GM12878 (cell line): ENCODE measurements around the gene CPVL. TPM values are rescaled to one million over a fixed set of nuclear protein-coding genes. Genes with fewer than 3 reads are reported as not detected.

ENCODE experiments used
- ATAC-seq: fragments of 200-7000 bp; cut with Tn5 transposase; 3 replicates; pipeline ENCODE4 v1.9.1; 2020; ENCODE audit warnings: mild to moderate bottlenecking, moderate library complexity
- BruUV-seq: library from RNA; stranded (reverse); fragments of 400-500 nt; replicated peaks from 2 replicates; lab custom pipeline; 2021; lab: Mats Ljungman, UMichigan
- CTCF ChIA-PET: fragments of 300-600 bp; sonication (Branson Sonifier 250); formaldehyde crosslinking; extraction: SDS; loops from one replicate; lab custom pipeline; 2021; ENCODE audit warnings: inconsistent platforms; lab: Yijun Ruan, JAX
- POLR2A ChIA-PET: fragments of 350-600 bp; formaldehyde crosslinking; extraction: SDS; loops from one replicate; lab custom pipeline; 2021; ENCODE audit warnings: inconsistent platforms; lab: Charles Lee
- RAD21 ChIA-PET: fragments of 300-600 bp; sonication (Branson Sonifier 250); formaldehyde crosslinking; loops from one replicate; lab custom pipeline; 2023; ENCODE audit warnings: antibody characterized with exemption; ENCODE audit not compliant: unreplicated experiment; lab: Charles Lee
- SMC1A ChIA-PET: fragments of 300-600 bp; sonication (Branson Sonifier 250); formaldehyde crosslinking; loops from one replicate; lab custom pipeline; 2023; ENCODE audit not compliant: unreplicated experiment, uncharacterized antibody; lab: Charles Lee
- DNase-seq: peaks from one replicate; pipeline ENCODE4 v3.0.0-alpha.2; 2011; ENCODE audit warnings: low read depth, low spot score
- FAIRE-seq: peaks from 3 replicates; lab custom pipeline; 2011; peaks lifted over from hg19 to GRCh38; lab: Jason Lieb, UNC
- H2AFZ ChIP-seq: 2 replicates; pipeline ENCODE4 v1.6.0; 2011; ENCODE audit warnings: low read depth, low read length, control low read depth; ENCODE audit not compliant: control insufficient read depth
- H3K27ac ChIP-seq: 2 replicates; pipeline ENCODE4 v1.5.1; 2011; ENCODE audit warnings: control low read depth; ENCODE audit not compliant: control insufficient read depth, insufficient read depth
- H3K27me3 ChIP-seq, 2 experiments: replicated peaks in 1 of 2; 2 replicates each; pipeline versions ENCODE4 v1.6.0 to v1.6.1; 2011; ENCODE audit warnings: low read length in 1 of 2; ENCODE audit not compliant: control insufficient read depth in 2 of 2, insufficient read depth in 2 of 2
- H3K36me3 ChIP-seq, 2 experiments: 2 replicates each; pipeline ENCODE4 v1.5.1; 2011; ENCODE audit warnings: low read length in 1 of 2; ENCODE audit not compliant: control insufficient read depth in 2 of 2, insufficient read depth in 2 of 2
- H3K4me1 ChIP-seq: 2 replicates; pipeline ENCODE4 v1.6.1; 2011; ENCODE audit warnings: mild to moderate bottlenecking, low read length, moderate library complexity, mixed read lengths; ENCODE audit not compliant: control insufficient read depth, insufficient read depth
- H3K4me2 ChIP-seq: 2 replicates; pipeline ENCODE4 v1.6.0; 2011; ENCODE audit warnings: control low read depth; ENCODE audit not compliant: control insufficient read depth, insufficient read depth
- H3K4me3 ChIP-seq: fragments of 200-600 bp; sonication (generic); 2 replicates; pipeline ENCODE4 v1.5.1; 2016
- H3K79me2 ChIP-seq: 2 replicates; pipeline ENCODE4 v1.6.0; 2011; ENCODE audit warnings: low read length; ENCODE audit not compliant: control insufficient read depth, insufficient read depth
- H3K9ac ChIP-seq: 2 replicates; pipeline ENCODE4 v1.8.0; 2011; ENCODE audit warnings: low read length, control low read depth, mixed read lengths; ENCODE audit not compliant: control insufficient read depth, insufficient read depth
- H3K9me3 ChIP-seq: replicated peaks from 3 replicates; pipeline ENCODE4 v1.5.1; 2011; ENCODE audit warnings: mild to moderate bottlenecking, low read length; ENCODE audit not compliant: control insufficient read depth, insufficient read depth
- H4K20me1 ChIP-seq: 2 replicates; pipeline ENCODE4 v1.6.0; 2011; ENCODE audit not compliant: control insufficient read depth, insufficient read depth
- CBFB ChIP-seq: IDR thresholded peaks from 2 replicates; pipeline ENCODE4 v1.6.1; 2016; ENCODE audit warnings: antibody characterized with exemption, low read depth
- HSF1 ChIP-seq: fragments of 150-350 bp; IDR thresholded peaks from 2 replicates; pipeline ENCODE4 v1.6.1; 2014; ENCODE audit warnings: mild to moderate bottlenecking, low read depth, low read length
- IKZF1 ChIP-seq: fragments of 450-650 bp; conservative IDR thresholded peaks from 2 replicates; pipeline ENCODE4 v1.6.1; 2017; ENCODE audit warnings: antibody characterized with exemption, mild to moderate bottlenecking
- IKZF2 ChIP-seq, 2 experiments: fragments of 450-650 bp; IDR thresholded peaks; 2 replicates each; pipeline ENCODE4 v1.6.1; 2017; ENCODE audit warnings: mild to moderate bottlenecking in 2 of 2, moderate library complexity in 2 of 2
- IRF5 ChIP-seq: fragments of 450-650 bp; IDR thresholded peaks from 2 replicates; pipeline ENCODE4 v1.6.1; 2017; ENCODE audit warnings: borderline replicate concordance
- NFIC ChIP-seq: IDR thresholded peaks from 2 replicates; pipeline ENCODE4 v1.6.1; 2012; ENCODE audit warnings: low read depth, mild to moderate bottlenecking, inconsistent platforms, low read length, moderate library complexity
- NRF1 ChIP-seq: conservative IDR thresholded peaks from 2 replicates; pipeline ENCODE4 v1.6.1; 2011; ENCODE audit warnings: mild to moderate bottlenecking, low read depth, low read length, improper control_type of control experiment
- PAX8 ChIP-seq: fragments of 450-650 bp; IDR thresholded peaks from 2 replicates; pipeline ENCODE4 v1.6.1; 2017; ENCODE audit warnings: mild to moderate bottlenecking, moderate library complexity
- POLR2AphosphoS5 ChIP-seq: IDR thresholded peaks from 2 replicates; pipeline ENCODE4 v1.6.1; 2011; ENCODE audit warnings: mild to moderate bottlenecking, low read length, inconsistent platforms
- SMAD5 ChIP-seq: IDR thresholded peaks from 2 replicates; pipeline ENCODE4 v1.6.1; 2016; ENCODE audit warnings: antibody characterized with exemption, low read depth
- SMC3 ChIP-seq: IDR thresholded peaks from 2 replicates; pipeline ENCODE4 v1.6.1; 2011; ENCODE audit warnings: low read length, improper control_type of control experiment, borderline replicate concordance
- SREBF1 ChIP-seq: IDR thresholded peaks from 2 replicates; pipeline ENCODE4 v1.6.1; 2012; ENCODE audit warnings: mild to moderate bottlenecking, low read length
- STAT3 ChIP-seq: IDR thresholded peaks from 2 replicates; pipeline ENCODE4 v1.6.1; 2011; ENCODE audit warnings: low read depth, low read length, improper control_type of control experiment
- SUZ12 ChIP-seq: fragments of 200-600 bp; sonication (generic); IDR thresholded peaks from one replicate; pipeline ENCODE4 v1.6.1; 2018; ENCODE audit warnings: antibody characterized with exemption, mild to moderate bottlenecking; ENCODE audit not compliant: unreplicated experiment
- TCF7 ChIP-seq: IDR thresholded peaks from 2 replicates; pipeline ENCODE4 v1.6.1; 2014; ENCODE audit warnings: antibody characterized with exemption, borderline replicate concordance
- ZBTB4 ChIP-seq: fragments of 450-650 bp; formaldehyde crosslinking; IDR thresholded peaks from 2 replicates; pipeline ENCODE4 v1.4.0; 2022; ENCODE audit warnings: mild to moderate bottlenecking, moderate library complexity
- ZNF592 ChIP-seq: fragments of 450-650 bp; IDR thresholded peaks from 2 replicates; pipeline ENCODE4 v1.6.1; 2017; ENCODE audit warnings: mild to moderate bottlenecking, moderate library complexity
- WGBS: methylation state at CpG from one replicate; pipeline ENCODE4 v1.1.6; 2016; ENCODE audit warnings: low lambda C conversion rate; ENCODE audit not compliant: insufficient replicate concordance, insufficient coverage; ENCODE audit errors: missing lambda C conversion rate; 5-methylcytosine and 5-hydroxymethylcytosine counted together
- in situ Hi-C: fragments of 300-500 bp; cut with MboI; formaldehyde crosslinking; loops from 9 replicates; pipeline ENCODE4 v1.14.3; 2018; ENCODE audit warnings: mixed read lengths
- intact Hi-C: fragments of 100-400 bp; cut with micrococcal nuclease; formaldehyde crosslinking; loops from one replicate; pipeline ENCODE4 v1.14.2; 2022; ENCODE audit not compliant: unreplicated experiment
- polyA plus RNA-seq, 11 experiments: library from polyadenylated mRNA; depleted of rRNA in 4 of 11; unstranded in 6 of 11; stranded (reverse) in 5 of 11; fragments of >200 nt; fragmentation: Nextera tagmentation in 4 of 11; fragmentation: Illumina TruSeq in 1 of 11; extraction: Ambion mirVana in 4 of 11; extraction: Trizol in 1 of 11; gene quantifications; 1 replicate in 1 of 11; 2 replicates in 10 of 11; pipeline versions ENCODE4 v1.2.1 to v1.2.3, GENCODE V29; 2011 to 2016; ENCODE audit warnings: inconsistent platforms in 2 of 11, missing spikeins in 2 of 11, low read depth in 1 of 11
- total RNA-seq, 4 experiments: library from RNA; depleted of rRNA in 3 of 4; stranded (reverse); fragments of >200 nt in 3 of 4; fragmentation: Illumina TruSeq in 1 of 4; extraction: Trizol in 1 of 4; gene quantifications; 2 replicates each; pipeline versions ENCODE4 v1.2.1 to v1.2.3, GENCODE V29; 2013 to 2021

CPVL gene
- total and polyA plus RNA-seq, 10 of the 15 experiments (the other 5 are each of a cell fraction or from before 2014, with no cell fraction given): 0.59 TPM; not detected in 9

GRCh38 chr7:28984631-28985030 is 161.7 kb downstream of the CPVL start:
- FAIRE-seq: no peak
- no peaks in the 10 kb centered on the region for H3K36me3 ChIP-seq
- ChIA-PET RAD21 (no interaction called here), CTCF (no interaction called here), POLR2A (no interaction called here), SMC1A (no interaction called here)
- no peak overlapping the region for H3K9ac ChIP-seq
- ATAC-seq: no peak
- H3K4me3 ChIP-seq: no peak overlapping the region
- no peaks in the 10 kb centered on the region for H4K20me1 ChIP-seq
- no peaks in the 10 kb centered on the region for H3K4me1 ChIP-seq
- H3K4me2 ChIP-seq: no peak overlapping the region
- no peak overlapping the region for H3K27ac ChIP-seq
- in situ Hi-C loops (no loop called here), intact Hi-C loops (no loop called here)
- H3K79me2 ChIP-seq: no peaks in the 10 kb centered on the region
- H2AFZ ChIP-seq: no peak overlapping the region
- H3K9me3 ChIP-seq: no peaks in the 10 kb centered on the region
- WGBS: 5% methylated on average over 4 of the region's 4 CpGs
- no peak for DNase-seq
- peaks cover 0 to 5% of the 10 kb centered on the region in 2 experiments; a peak in 2 of 4 replicates for H3K27me3 ChIP-seq
- no TSS peak for BruUV-seq
- TF ChIP-seq TCF7 (no peak), POLR2AphosphoS5 (no peak), SUZ12 (no peak), NFIC (no peak), PAX8 (no peak), STAT3 (no peak), SMC3 (no peak), IRF5 (no peak), NRF1 (no peak), ZBTB4 (CRISPR knock-in tag) (no peak), HSF1 (no peak), IKZF2 (IDR thresholded peaks at IDR 0.05) (no peak), CBFB (no peak), IKZF1 (no peak), SREBF1 (no peak), ZNF592 (no peak), SMAD5 (no peak)
